Vagina (tissue), 2 donors: ENCODE results near the gene DUSP8. TPM values are rescaled to one million over a fixed set of nuclear protein-coding genes. Genes with fewer than 3 reads are reported as not detected.

Source experiments
- DNase-seq, 2 donors: peaks; one replicate each; pipeline ENCODE4 v3.0.0-alpha.2; 2017; ENCODE audit errors: extremely low spot score in 2 of 2
- H3K27ac ChIP-seq: fragments of 200-600 bp; sonication (generic); one replicate; pipeline ENCODE4 v1.5.1; 2019
- H3K27me3 ChIP-seq: fragments of 200-600 bp; sonication (generic); one replicate; pipeline ENCODE4 v1.5.1; 2019
- H3K36me3 ChIP-seq, 2 donors: fragments of 200-600 bp; sonication (generic); one replicate each; pipeline ENCODE4 v1.5.1; 2017 to 2019
- H3K4me1 ChIP-seq: fragments of 200-600 bp; sonication (generic); one replicate; pipeline ENCODE4 v1.5.1; 2019
- H3K4me3 ChIP-seq, 2 donors: fragments of 200-600 bp; sonication (generic); 1 replicate in 1 of 2; 2 replicates in 1 of 2; pipeline ENCODE4 v1.5.1; 2016 to 2019
- H3K9me3 ChIP-seq: fragments of 200-600 bp; sonication (generic); one replicate; pipeline ENCODE4 v1.5.1; 2019
- CTCF ChIP-seq, 3 experiments: fragments of 450-650 bp in 2 of 3; fragments of 200-600 bp in 1 of 3; sonication (generic) in 1 of 3; IDR thresholded peaks; one replicate each; pipeline ENCODE4 v1.5.1; 2017 to 2019; ENCODE audit warnings: antibody characterized with exemption in 3 of 3, mild to moderate bottlenecking in 2 of 3, moderate library complexity in 2 of 3
- POLR2A ChIP-seq, 2 donors: fragments of 450-650 bp; IDR thresholded peaks; one replicate each; pipeline ENCODE4 v1.6.1; 2017; ENCODE audit warnings: antibody characterized with exemption in 2 of 2, mild to moderate bottlenecking in 2 of 2, moderate library complexity in 2 of 2
- POLR2AphosphoS5 ChIP-seq, 2 donors: sonication (generic); formaldehyde crosslinking; IDR thresholded peaks; one replicate each; pipeline ENCODE4 v1.9.0; 2017; ENCODE audit warnings: antibody characterized with exemption in 2 of 2, mild to moderate bottlenecking in 2 of 2, low read depth in 1 of 2; ENCODE audit not compliant: insufficient read depth in 1 of 2
- intact Hi-C: fragments of 100-400 bp; cut with DNase I; formaldehyde crosslinking; loops from one replicate; pipeline ENCODE4 v1.15.1; 2023
- total RNA-seq: library from RNA; depleted of rRNA; stranded (reverse); fragments of >200 nt; gene quantifications from one replicate; pipeline ENCODE4 v1.2.3, GENCODE V29; 2016

Gene DUSP8
- total RNA-seq, 1 donor from 2014 or later = 2.9 TPM

- no peak for TF ChIP-seq CTCF (IDR thresholded peaks at IDR 0.05)
- peak; percentile 39 to 84 for TF ChIP-seq POLR2AphosphoS5 (IDR thresholded peaks at IDR 0.05; ENCODE audit: insufficient read depth in 1 of 2, low read depth in 1 of 2)
- no peak for TF ChIP-seq POLR2A (IDR thresholded peaks at IDR 0.05)
- no peak for DNase-seq
- intact Hi-C loops = no loop called here
- Histone ChIP-seq H3K4me1 (peaks cover 34% of the 10 kb centered on the region), H3K36me3 (no peaks in the 10 kb centered on the region), H3K27ac (peak overlapping the region; percentile 80), H3K4me3 (peak overlapping the region in 1 of 2 donors; percentile 1), H3K27me3 (no peaks in the 10 kb centered on the region), H3K9me3 (no peaks in the 10 kb centered on the region)
These were observed 12.7 kb downstream of the DUSP8 start for GRCh38 chr11:1559111-1559951.

- intact Hi-C loops = no loop called here
- Histone ChIP-seq H3K9me3 (no peaks in the 10 kb centered on the region), H3K4me3 (peak overlapping the region in 1 of 2 donors; percentile 1), H3K4me1 (peaks cover 29% of the 10 kb centered on the region), H3K27me3 (no peaks in the 10 kb centered on the region), H3K36me3 (no peaks in the 10 kb centered on the region), H3K27ac (peak overlapping the region; percentile 80)
- TF ChIP-seq POLR2A (IDR thresholded peaks at IDR 0.05) (no peak), POLR2AphosphoS5 (IDR thresholded peaks at IDR 0.05; ENCODE audit: insufficient read depth in 1 of 2, low read depth in 1 of 2) (no peak), CTCF (IDR thresholded peaks at IDR 0.05) (no peak)
- no peak for DNase-seq
These were observed 13.3 kb downstream of the DUSP8 start for GRCh38 chr11:1558775-1559110.

GRCh38 chr11:1557904-1558774, 13.9 kb downstream of the DUSP8 start:
- intact Hi-C loops = no loop called here
- Histone ChIP-seq H3K36me3 (no peaks in the 10 kb centered on the region), H3K27me3 (no peaks in the 10 kb centered on the region), H3K4me3 (peak overlapping the region in 1 of 2 donors; percentile 11), H3K27ac (peak overlapping the region; percentile 80), H3K4me1 (peaks cover 29% of the 10 kb centered on the region), H3K9me3 (no peaks in the 10 kb centered on the region)
- no peak for DNase-seq
- TF ChIP-seq CTCF (IDR thresholded peaks at IDR 0.05) = no peak
- TF ChIP-seq POLR2AphosphoS5 (IDR thresholded peaks at IDR 0.05; ENCODE audit: insufficient read depth in 1 of 2, low read depth in 1 of 2) = peak; percentile 43 to 52
- no peak for TF ChIP-seq POLR2A (IDR thresholded peaks at IDR 0.05)

GRCh38 chr11:1557051-1557884, 14.8 kb downstream of the DUSP8 start:
- no peaks in the 10 kb centered on the region for H3K36me3 ChIP-seq
- no peak for DNase-seq
- peak overlapping the region; percentile 80 for H3K27ac ChIP-seq
- peaks cover 29% of the 10 kb centered on the region for H3K4me1 ChIP-seq
- H3K27me3 ChIP-seq = no peaks in the 10 kb centered on the region
- H3K9me3 ChIP-seq = no peaks in the 10 kb centered on the region
- no peak for TF ChIP-seq POLR2A (IDR thresholded peaks at IDR 0.05)
- no peak for TF ChIP-seq CTCF (IDR thresholded peaks at IDR 0.05)
- peak in 1 of 2 donors; percentile 28 for TF ChIP-seq POLR2AphosphoS5 (IDR thresholded peaks at IDR 0.05; ENCODE audit: insufficient read depth in 1 of 2, low read depth in 1 of 2)
- peak overlapping the region in 1 of 2 donors; percentile 11 for H3K4me3 ChIP-seq
- intact Hi-C loops = no loop called here
